Mucosa of stomach (tissue), 1 donor: ENCODE data around the gene CAMTA1.
"Not testable (repeated sequence)": the region's sequence is repeated elsewhere in the genome, so short reads cannot be mapped to it uniquely, and the experiment has no call there.

Experiments used
- H3K27me3 ChIP-seq: one replicate; pipeline ENCODE4 v1.7.0; 2013; ENCODE audit warnings: mild to moderate bottlenecking, low read length; ENCODE audit not compliant: control insufficient read depth, insufficient read depth
- H3K36me3 ChIP-seq: one replicate; pipeline ENCODE4 v1.7.0; 2013; ENCODE audit warnings: low read length; ENCODE audit not compliant: control insufficient read depth, insufficient read depth
- H3K4me1 ChIP-seq: one replicate; pipeline ENCODE4 v1.7.0; 2013; ENCODE audit warnings: mild to moderate bottlenecking, low read length; ENCODE audit not compliant: control insufficient read depth, insufficient read depth
- H3K4me3 ChIP-seq: one replicate; pipeline ENCODE4 v1.7.0; 2013; ENCODE audit warnings: low read length
- H3K9ac ChIP-seq: one replicate; pipeline ENCODE4 v1.7.0; 2013; ENCODE audit warnings: mild to moderate bottlenecking, low read length, moderate library complexity
- H3K9me3 ChIP-seq: one replicate; pipeline ENCODE4 v1.7.0; 2013; ENCODE audit warnings: mild to moderate bottlenecking, low read length, moderate library complexity; ENCODE audit not compliant: control insufficient read depth
- donor health status: Pancreatic carcinoma.

Gene CAMTA1

GRCh38 chr1:7320661-7321060 lies 535.4 kb downstream of the CAMTA1 start:
- H3K4me3 ChIP-seq: no peak overlapping the region
- no peaks in the 10 kb centered on the region for H3K4me1 ChIP-seq
- H3K27me3 ChIP-seq: no peaks in the 10 kb centered on the region
- H3K9ac ChIP-seq: no peak overlapping the region
- no peaks in the 10 kb centered on the region for H3K9me3 ChIP-seq
- H3K36me3 ChIP-seq: no peaks in the 10 kb centered on the region

GRCh38 chr1:7322283-7322785 lies 537.1 kb downstream of the CAMTA1 start:
- H3K9ac ChIP-seq: no peak overlapping the region
- no peak overlapping the region for H3K4me3 ChIP-seq
- no peaks in the 10 kb centered on the region for H3K36me3 ChIP-seq
- no peaks in the 10 kb centered on the region for H3K27me3 ChIP-seq
- H3K4me1 ChIP-seq: no peaks in the 10 kb centered on the region
- no peaks in the 10 kb centered on the region for H3K9me3 ChIP-seq

- no peak overlapping the region for H3K9ac ChIP-seq
- no peaks in the 10 kb centered on the region for H3K27me3 ChIP-seq
- H3K4me3 ChIP-seq: no peak overlapping the region
- H3K36me3 ChIP-seq: no peaks in the 10 kb centered on the region
- H3K9me3 ChIP-seq: no peaks in the 10 kb centered on the region
- H3K4me1 ChIP-seq: no peaks in the 10 kb centered on the region
Observed at GRCh38 chr1:7322912-7323311, 537.7 kb downstream of the CAMTA1 start.

- Histone ChIP-seq H3K36me3 (no peaks in the 10 kb centered on the region), H3K4me1 (no peaks in the 10 kb centered on the region), H3K9me3 (no peaks in the 10 kb centered on the region), H3K4me3 (no peak overlapping the region), H3K9ac (no peak overlapping the region), H3K27me3 (no peaks in the 10 kb centered on the region)
Observed at GRCh38 chr1:7325254-7325653, 540.0 kb downstream of the CAMTA1 start.

GRCh38 chr1:7326366-7326765 lies 541.1 kb downstream of the CAMTA1 start:
- Histone ChIP-seq H3K36me3 (no peaks in the 10 kb centered on the region), H3K9me3 (no peaks in the 10 kb centered on the region), H3K27me3 (no peaks in the 10 kb centered on the region), H3K4me1 (no peaks in the 10 kb centered on the region), H3K9ac (no peak overlapping the region), H3K4me3 (no peak overlapping the region)

- Histone ChIP-seq H3K36me3 (no peaks in the 10 kb centered on the region), H3K27me3 (no peaks in the 10 kb centered on the region), H3K4me1 (no peaks in the 10 kb centered on the region), H3K4me3 (no peak overlapping the region), H3K9ac (no peak overlapping the region), H3K9me3 (no peaks in the 10 kb centered on the region)
Observed at GRCh38 chr1:7327849-7328248, 542.6 kb downstream of the CAMTA1 start.

- Histone ChIP-seq H3K27me3 (peaks cover 7% of the 10 kb centered on the region), H3K4me1 (no peaks in the 10 kb centered on the region), H3K9me3 (no peaks in the 10 kb centered on the region), H3K36me3 (no peaks in the 10 kb centered on the region), H3K4me3 (no peak overlapping the region), H3K9ac (no peak overlapping the region)
Observed at GRCh38 chr1:7329868-7330615, 544.8 kb downstream of the CAMTA1 start.

- not testable (repeated sequence) for H3K9me3 ChIP-seq, H3K27me3 ChIP-seq, H3K36me3 ChIP-seq, H3K9ac ChIP-seq, H3K4me1 ChIP-seq, H3K4me3 ChIP-seq
Observed at GRCh38 chr1:7330726-7331125, 545.5 kb downstream of the CAMTA1 start.

- no peak overlapping the region for H3K4me3 ChIP-seq
- no peak overlapping the region for H3K9ac ChIP-seq
- H3K36me3 ChIP-seq: no peaks in the 10 kb centered on the region
- H3K27me3 ChIP-seq: peaks cover 7% of the 10 kb centered on the region
- no peaks in the 10 kb centered on the region for H3K4me1 ChIP-seq
- no peaks in the 10 kb centered on the region for H3K9me3 ChIP-seq
Observed at GRCh38 chr1:7331926-7332535, 546.8 kb downstream of the CAMTA1 start.

- H3K27me3 ChIP-seq: peaks cover 7% of the 10 kb centered on the region
Observed at GRCh38 chr1:7333094-7333493, 547.8 kb downstream of the CAMTA1 start.

GRCh38 chr1:7333620-7334019 lies 548.4 kb downstream of the CAMTA1 start:
- H3K9ac ChIP-seq: no peak overlapping the region
- H3K4me3 ChIP-seq: no peak overlapping the region
- H3K27me3 ChIP-seq: peaks cover 7% of the 10 kb centered on the region
- H3K9me3 ChIP-seq: no peaks in the 10 kb centered on the region
- no peaks in the 10 kb centered on the region for H3K4me1 ChIP-seq
- H3K36me3 ChIP-seq: no peaks in the 10 kb centered on the region

More at GRCh38 chr1:7333094-7333493, 547.8 kb downstream of the CAMTA1 start:
- Histone ChIP-seq H3K4me3 (no peak overlapping the region), H3K36me3 (no peaks in the 10 kb centered on the region), H3K9me3 (no peaks in the 10 kb centered on the region), H3K4me1 (no peaks in the 10 kb centered on the region), H3K9ac (no peak overlapping the region)

GRCh38 chr1:7334475-7335035 lies 549.3 kb downstream of the CAMTA1 start:
- Histone ChIP-seq H3K9me3 (no peaks in the 10 kb centered on the region), H3K9ac (no peak overlapping the region)

More at GRCh38 chr1:7334475-7335035, 549.3 kb downstream of the CAMTA1 start:
- Histone ChIP-seq H3K4me1 (no peaks in the 10 kb centered on the region), H3K36me3 (no peaks in the 10 kb centered on the region), H3K4me3 (no peak overlapping the region), H3K27me3 (peaks cover 7% of the 10 kb centered on the region)
